DMS79 (cell line): ENCODE results near the gene RBM23.
A peak's percentile ranks its signal among the peaks of the same experiment; 100 is the strongest.

Source experiments
- DNase-seq: peaks from one replicate; lab custom pipeline; 2025; lab: John Stamatoyannopoulos, UW

The RBM23 gene

GRCh38 chr14:22885975-22886374 lies 33.0 kb downstream of the RBM23 start:
- DNase-seq: no peak

- DNase-seq: no peak
These were observed 34.0 kb downstream of the RBM23 start for GRCh38 chr14:22884738-22885523.

- no peak for DNase-seq
These were observed 34.7 kb downstream of the RBM23 start for GRCh38 chr14:22884076-22884737.

- DNase-seq: peak; percentile 37
These were observed 35.6 kb downstream of the RBM23 start, which contains the start of gene REM2 for GRCh38 chr14:22883173-22883976. REM2 (plus strand) TSS chr14:22883222; CDS start chr14:22883288, 66 bp downstream.

GRCh38 chr14:22882529-22883172 lies 36.3 kb downstream of the RBM23 start:
- peak; percentile 89 for DNase-seq

- no peak for DNase-seq
These were observed 36.9 kb downstream of the RBM23 start for GRCh38 chr14:22882064-22882463.

- no peak for DNase-seq
These were observed 40.4 kb downstream of the RBM23 start for GRCh38 chr14:22878271-22879246.

GRCh38 chr14:22877000-22877501 lies 41.9 kb downstream of the RBM23 start:
- DNase-seq: no peak

- no peak for DNase-seq
These were observed 43.1 kb downstream of the RBM23 start for GRCh38 chr14:22875748-22876319.

- no peak for DNase-seq
These were observed 43.8 kb downstream of the RBM23 start for GRCh38 chr14:22875003-22875747.

GRCh38 chr14:22872833-22873520 lies 46.0 kb downstream of the RBM23 start:
- DNase-seq: no peak

- DNase-seq: peak; percentile 83
These were observed 46.7 kb downstream of the RBM23 start for GRCh38 chr14:22872033-22872832.

GRCh38 chr14:22871224-22872032 lies 47.5 kb downstream of the RBM23 start, which contains the start of gene LRP10:
LRP10 (plus strand) TSS chr14:22871740; CDS start chr14:22872304, 564 bp downstream.
- DNase-seq: peak; percentile 74

GRCh38 chr14:22870811-22871223 lies 48.1 kb downstream of the RBM23 start:
- DNase-seq: no peak

- no peak for DNase-seq
These were observed 52.1 kb downstream of the RBM23 start for GRCh38 chr14:22866874-22867273.

GRCh38 chr14:22865424-22866405 lies 53.2 kb downstream of the RBM23 start:
- DNase-seq: no peak
